ENCODE measurements around the gene MEIS1. TPM values are rescaled to one million over a fixed set of nuclear protein-coding genes. Genes with fewer than 3 reads are reported as not detected.

MEIS1 gene
- total and polyA plus RNA-seq, 2 donors (not counting 1 experiment from before 2014, with no cell fraction given): 48.3 to 139 TPM

- peaks cover 97% of the 10 kb centered on the region for H3K79me2 ChIP-seq (ENCODE audit: control insufficient read depth, insufficient read depth, low read length)
- no peak overlapping the region for H3K4me2 ChIP-seq (ENCODE audit: extremely low read depth, insufficient read depth, low read length)
- no peak for DNase-seq (ENCODE audit: low read depth in 2 of 2)
- peaks cover 7% of the 10 kb centered on the region for H3K36me3 ChIP-seq (ENCODE audit: control insufficient read depth, insufficient read depth, low read length)
- H3K9me3 ChIP-seq (ENCODE audit: control insufficient read depth, insufficient read depth, low read depth, low read length): no peaks in the 10 kb centered on the region
- no peaks in the 10 kb centered on the region for H4K20me1 ChIP-seq (ENCODE audit: control insufficient read depth, extremely low read depth, insufficient read depth, low read length)
- H3K4me1 ChIP-seq (ENCODE audit: control insufficient read depth, extremely low read depth, insufficient read depth, low read length): peaks cover 4% of the 10 kb centered on the region
- TF ChIP-seq CTCF (conservative IDR thresholded peaks at IDR 0.05 in 1 of 2, IDR thresholded peaks at IDR 0.05 in 1 of 2; ENCODE audit: low read depth in 1 of 2, low read length in 2 of 2) (no peak), EZH2 (IDR thresholded peaks at IDR 0.05; ENCODE audit: low read length, missing control alignments) (no peak)
- H3K27me3 ChIP-seq (ENCODE audit: control insufficient read depth, insufficient read depth, low read length): no peaks in the 10 kb centered on the region
- no peak overlapping the region for H3K27ac ChIP-seq (ENCODE audit: insufficient read depth, low read length)
- no peak overlapping the region for H2AFZ ChIP-seq (ENCODE audit: low read length)
- H3K4me3 ChIP-seq (replicated peaks in 1 of 4; ENCODE audit: control extremely low read depth in 1 of 4, insufficient read depth in 1 of 4, low read depth in 3 of 4, low read length in 4 of 4): no peak overlapping the region
- H3K9ac ChIP-seq (ENCODE audit: insufficient read depth, low read length): no peak overlapping the region
Measured at GRCh38 chr2:66452917-66453316, 18.0 kb downstream of the MEIS1 start.

- peaks cover 94% of the 10 kb centered on the region for H3K79me2 ChIP-seq (ENCODE audit: control insufficient read depth, insufficient read depth, low read length)
Measured at GRCh38 chr2:66455490-66455889, 20.6 kb downstream of the MEIS1 start.

More at GRCh38 chr2:66455490-66455889, 20.6 kb downstream of the MEIS1 start:
- H3K27ac ChIP-seq (ENCODE audit: insufficient read depth, low read length): no peak overlapping the region
- TF ChIP-seq CTCF (conservative IDR thresholded peaks at IDR 0.05 in 1 of 2, IDR thresholded peaks at IDR 0.05 in 1 of 2; ENCODE audit: low read depth in 1 of 2, low read length in 2 of 2) (no peak), EZH2 (IDR thresholded peaks at IDR 0.05; ENCODE audit: low read length, missing control alignments) (no peak)
- H3K4me2 ChIP-seq (ENCODE audit: extremely low read depth, insufficient read depth, low read length): no peak overlapping the region
- H2AFZ ChIP-seq (ENCODE audit: low read length): no peak overlapping the region
- H3K4me1 ChIP-seq (ENCODE audit: control insufficient read depth, extremely low read depth, insufficient read depth, low read length): peaks cover 4% of the 10 kb centered on the region
- H3K4me3 ChIP-seq (replicated peaks in 1 of 4; ENCODE audit: control extremely low read depth in 1 of 4, insufficient read depth in 1 of 4, low read depth in 3 of 4, low read length in 4 of 4): no peak overlapping the region
- H3K27me3 ChIP-seq (ENCODE audit: control insufficient read depth, insufficient read depth, low read length): no peaks in the 10 kb centered on the region
- DNase-seq (ENCODE audit: low read depth in 2 of 2): no peak
- no peak overlapping the region for H3K9ac ChIP-seq (ENCODE audit: insufficient read depth, low read length)
- H3K36me3 ChIP-seq (ENCODE audit: control insufficient read depth, insufficient read depth, low read length): peaks cover 11% of the 10 kb centered on the region
- no peaks in the 10 kb centered on the region for H3K9me3 ChIP-seq (ENCODE audit: control insufficient read depth, insufficient read depth, low read depth, low read length)
- no peaks in the 10 kb centered on the region for H4K20me1 ChIP-seq (ENCODE audit: control insufficient read depth, extremely low read depth, insufficient read depth, low read length)
